HG03175 (cell line): ENCODE results near the gene SLC25A45.

Source experiments
- ATAC-seq: cut with Tn5 transposase; IDR thresholded peaks from one replicate; pipeline ENCODE4 v1.9.1; 2021; ENCODE audit warnings: mild to moderate bottlenecking, moderate library complexity; ENCODE audit not compliant: unreplicated experiment

SLC25A45 gene

GRCh38 chr11:65404638-65405339 lies 22.3 kb upstream of the SLC25A45 start:
- no peak for ATAC-seq

- ATAC-seq: no peak
These were observed 21.8 kb upstream of the SLC25A45 start for GRCh38 chr11:65404210-65404609.

GRCh38 chr11:65403607-65404121 lies 21.2 kb upstream of the SLC25A45 start:
- no peak for ATAC-seq

DNA sequence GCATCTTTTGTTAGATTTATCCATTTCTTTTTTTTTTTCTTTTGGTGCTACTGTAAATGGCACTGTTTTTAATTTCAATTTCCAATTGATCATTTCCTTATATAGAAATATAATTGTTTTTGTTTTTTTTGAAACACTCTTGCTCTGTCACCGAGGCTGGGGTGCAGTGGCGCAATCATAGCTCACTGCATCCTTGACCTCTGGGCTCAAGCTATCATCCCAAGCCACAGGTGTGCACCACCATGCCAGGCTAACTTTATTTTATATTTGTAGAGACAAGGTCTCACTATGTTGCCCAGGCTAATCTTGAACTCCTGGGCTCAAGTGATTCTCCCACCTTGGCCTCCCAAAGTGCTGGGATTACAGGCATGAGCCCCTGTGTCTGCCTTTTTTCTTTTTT lies 20.3 kb upstream of the SLC25A45 start:
- no peak for ATAC-seq

DNA sequence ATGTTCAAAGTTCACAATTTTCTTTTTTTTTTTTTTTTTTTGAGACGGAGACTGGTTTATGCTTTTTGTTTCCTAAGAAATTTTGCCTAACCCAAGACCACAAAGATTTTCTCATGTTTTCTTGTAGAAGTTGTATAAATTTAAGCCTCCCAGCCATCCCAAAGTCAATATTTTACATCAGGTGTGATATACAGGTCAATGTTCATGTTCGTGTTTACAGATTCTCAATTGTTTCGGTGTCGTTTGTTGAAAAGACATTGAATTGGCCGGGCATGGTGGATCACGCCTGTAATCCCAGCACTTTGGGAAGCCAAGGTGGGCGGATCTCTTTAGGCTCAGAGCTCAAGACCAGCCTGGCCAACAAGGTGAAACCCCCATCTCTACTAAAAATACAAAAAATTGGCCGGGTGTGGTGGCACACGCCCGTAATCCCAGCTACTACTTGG lies 19.4 kb upstream of the SLC25A45 start:
- no peak for ATAC-seq

DNA sequence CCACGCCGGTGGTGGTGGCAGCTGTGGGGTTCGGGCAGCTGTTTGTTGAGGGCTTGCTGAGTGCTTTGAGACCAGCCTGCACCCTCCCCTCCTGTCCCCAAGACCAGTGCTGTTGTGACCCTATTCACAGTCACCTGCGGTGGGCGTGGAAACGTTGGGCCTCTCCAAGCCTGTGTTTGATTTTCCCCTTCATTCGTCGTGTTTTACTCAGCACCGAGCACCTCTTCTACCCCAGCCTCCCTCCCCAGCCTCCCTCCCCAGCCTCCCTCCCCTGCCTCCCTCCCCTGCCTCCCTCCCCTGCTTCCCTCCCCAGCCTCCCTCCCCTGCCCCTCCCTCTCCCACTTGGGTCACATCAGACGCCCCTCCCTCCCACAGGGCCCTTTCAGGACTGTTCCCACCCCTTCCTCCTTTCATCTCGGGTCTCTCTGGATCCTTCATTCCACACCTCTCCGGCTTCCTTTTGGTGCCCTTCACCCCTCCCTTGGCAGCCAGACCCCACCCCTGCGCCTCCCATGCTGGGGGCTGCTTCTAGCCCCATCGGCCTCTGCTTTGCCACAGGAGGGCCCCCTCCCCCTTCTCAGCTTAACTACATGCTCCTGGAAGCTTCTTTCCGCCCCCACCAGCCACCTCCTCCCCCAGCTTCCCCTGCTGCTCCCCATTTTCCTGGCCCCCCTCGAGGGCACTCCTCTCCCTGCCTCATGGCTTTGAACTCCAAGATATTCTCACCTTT lies 18.8 kb upstream of the SLC25A45 start:
- ATAC-seq: no peak

- no peak for ATAC-seq
These were observed 18.0 kb upstream of the SLC25A45 start for GRCh38 chr11:65400307-65401072.

DNA sequence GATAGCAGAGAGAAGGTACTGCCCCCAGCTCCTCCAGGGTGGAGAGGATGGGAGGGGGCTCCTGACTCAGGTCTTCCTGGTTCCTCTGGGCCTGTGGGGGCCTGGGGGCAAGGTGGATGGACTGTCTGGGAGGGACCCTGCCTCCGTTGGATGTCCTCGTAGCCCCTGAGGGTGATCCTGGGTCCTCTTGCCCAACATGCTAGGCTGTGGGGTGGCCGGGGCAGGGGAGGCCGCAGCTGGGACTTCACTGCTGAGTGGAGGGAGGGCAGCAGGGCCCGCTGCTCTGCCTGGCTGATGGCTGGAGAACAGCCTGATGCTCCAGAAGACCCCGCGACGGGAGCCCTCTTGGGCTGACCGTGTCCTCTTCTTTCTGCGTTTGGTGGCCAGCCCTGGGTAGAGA lies 17.4 kb upstream of the SLC25A45 start:
- no peak for ATAC-seq

DNA sequence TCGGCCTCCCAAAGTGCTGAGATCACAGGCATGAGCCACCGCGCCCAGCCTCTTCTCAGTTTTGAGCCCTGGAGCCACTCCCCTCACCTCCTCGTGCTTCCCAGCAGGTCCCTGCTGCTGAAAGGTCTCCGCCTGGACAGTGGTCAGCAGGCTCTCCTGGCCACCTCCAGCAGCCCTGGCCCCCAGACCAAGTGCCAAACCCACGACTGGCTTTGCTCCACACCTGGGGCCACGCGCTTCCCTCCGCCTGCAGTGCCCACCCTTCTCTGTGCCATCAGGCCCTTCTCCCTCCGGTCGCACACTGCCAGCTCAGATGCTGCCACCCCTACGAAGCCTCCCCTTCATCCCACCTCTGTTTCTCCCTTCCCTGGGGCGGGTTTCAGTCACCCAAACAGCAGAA lies 16.8 kb upstream of the SLC25A45 start:
- ATAC-seq: no peak

- no peak for ATAC-seq
These were observed 16.0 kb upstream of the SLC25A45 start for GRCh38 chr11:65398362-65398910.

- ATAC-seq: no peak
These were observed 14.6 kb upstream of the SLC25A45 start for GRCh38 chr11:65396769-65397745.

DNA sequence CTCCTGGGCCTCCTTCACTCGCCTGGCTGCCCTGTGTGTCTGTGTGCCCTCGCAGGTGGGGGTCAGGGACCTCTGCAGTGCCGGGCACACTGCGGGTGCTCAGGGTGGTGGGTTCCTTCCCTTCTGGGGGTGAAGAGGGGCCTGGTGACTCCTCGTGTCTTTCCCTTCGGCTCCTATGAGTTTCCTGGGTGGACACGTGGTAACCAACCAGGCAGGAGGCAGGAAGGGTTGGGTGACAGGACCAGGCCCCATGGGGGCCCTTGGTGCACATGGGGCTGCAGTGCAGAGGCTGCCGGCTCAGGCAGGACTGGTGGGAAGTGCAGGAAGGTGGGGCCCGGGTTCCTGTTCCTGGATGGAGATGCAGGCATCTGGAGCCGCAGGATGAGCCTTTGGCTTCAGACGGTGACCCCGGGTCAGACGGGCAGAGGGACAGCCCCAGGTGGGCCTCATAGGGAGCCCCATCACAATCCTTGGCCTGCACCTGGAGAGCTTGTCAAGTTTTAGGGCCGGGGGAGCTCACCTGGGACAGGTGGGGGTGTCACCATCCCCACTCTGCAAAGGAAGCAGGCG lies 13.6 kb upstream of the SLC25A45 start:
- no peak for ATAC-seq

DNA sequence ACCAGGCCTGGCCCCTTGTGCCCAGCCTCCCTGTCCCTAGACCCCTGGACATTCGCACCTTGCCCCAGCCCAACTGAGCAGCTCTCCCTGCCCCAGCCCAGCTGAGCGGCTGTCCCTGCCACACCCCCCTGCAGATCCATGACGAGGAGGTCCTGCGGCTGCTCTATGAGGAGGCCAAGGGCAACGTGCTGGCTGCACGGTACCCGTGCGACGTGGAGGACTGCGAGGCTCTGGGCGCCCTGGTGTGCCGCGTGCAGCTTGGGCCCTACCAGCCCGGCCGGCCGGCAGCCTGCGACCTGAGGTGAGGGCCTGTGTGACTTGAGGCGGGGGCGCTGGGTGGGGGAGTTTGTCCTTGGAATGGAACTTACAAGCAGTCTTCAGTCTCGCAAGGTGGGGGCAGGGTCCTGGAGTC lies 11.7 kb upstream of the SLC25A45 start:
- ATAC-seq: no peak

DNA sequence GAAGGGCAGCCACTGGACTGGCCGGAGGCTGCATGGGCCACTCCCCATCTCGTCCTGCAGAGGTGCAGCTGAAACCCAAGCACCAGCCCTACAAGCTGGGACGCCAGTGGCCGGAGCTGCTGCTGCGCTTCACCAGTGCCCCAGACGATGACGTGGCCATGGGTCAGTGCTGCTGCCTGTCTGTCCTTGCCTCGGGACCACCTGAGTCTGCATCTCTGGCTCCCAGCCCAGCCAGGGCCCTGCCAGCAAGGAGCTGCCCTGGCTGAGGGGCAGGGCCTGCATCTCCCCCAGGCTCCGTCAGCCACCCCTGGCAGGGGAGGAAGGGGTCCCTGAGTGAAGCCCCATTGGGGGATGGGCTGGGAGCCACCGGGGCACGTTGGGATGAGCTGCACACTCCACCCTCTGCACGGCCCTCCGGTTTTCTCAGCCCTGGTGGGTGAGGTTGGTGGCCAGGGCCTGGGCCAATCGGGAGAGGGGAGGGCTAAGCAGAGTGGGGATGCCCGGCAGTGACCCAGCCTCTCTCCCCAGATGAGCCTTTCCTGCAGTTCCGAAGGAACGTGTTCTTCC lies 11.2 kb upstream of the SLC25A45 start:
- ATAC-seq: no peak

GRCh38 chr11:65392899-65393298 lies 10.5 kb upstream of the SLC25A45 start:
- no peak for ATAC-seq

DNA sequence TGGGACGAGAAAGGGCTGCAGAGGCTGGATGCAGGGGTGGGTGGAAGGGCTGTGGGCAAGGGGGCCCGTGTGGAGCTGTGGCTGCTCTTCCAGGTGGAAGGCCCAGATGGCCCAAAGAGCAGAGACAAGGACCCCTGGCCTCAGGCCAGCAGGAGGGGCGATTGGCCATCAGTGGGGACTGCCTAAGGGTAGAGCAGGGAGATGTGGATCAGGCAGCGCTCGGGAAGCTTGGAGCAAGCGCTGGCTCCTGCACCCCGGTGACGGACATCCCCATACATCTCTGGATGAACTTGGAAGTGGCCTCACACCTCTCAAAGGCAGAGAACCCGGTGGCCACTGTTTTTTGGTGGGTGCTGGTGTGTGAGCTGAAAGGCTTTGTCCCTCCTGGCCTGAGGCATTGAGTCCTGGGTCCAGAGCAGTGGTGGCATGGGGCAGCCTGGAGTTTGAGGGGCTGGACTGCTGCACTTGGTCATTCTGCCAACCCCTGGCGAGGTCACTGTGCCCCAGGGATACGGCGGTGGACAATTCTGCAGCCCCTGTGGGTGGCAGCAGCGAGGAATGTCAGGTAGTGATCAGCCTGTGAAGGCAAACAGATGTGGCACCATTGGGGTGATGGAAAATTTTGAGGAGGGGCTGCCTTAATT lies 9.9 kb upstream of the SLC25A45 start:
- ATAC-seq: no peak

GRCh38 chr11:65390996-65391395 lies 8.6 kb upstream of the SLC25A45 start:
- no peak for ATAC-seq

DNA sequence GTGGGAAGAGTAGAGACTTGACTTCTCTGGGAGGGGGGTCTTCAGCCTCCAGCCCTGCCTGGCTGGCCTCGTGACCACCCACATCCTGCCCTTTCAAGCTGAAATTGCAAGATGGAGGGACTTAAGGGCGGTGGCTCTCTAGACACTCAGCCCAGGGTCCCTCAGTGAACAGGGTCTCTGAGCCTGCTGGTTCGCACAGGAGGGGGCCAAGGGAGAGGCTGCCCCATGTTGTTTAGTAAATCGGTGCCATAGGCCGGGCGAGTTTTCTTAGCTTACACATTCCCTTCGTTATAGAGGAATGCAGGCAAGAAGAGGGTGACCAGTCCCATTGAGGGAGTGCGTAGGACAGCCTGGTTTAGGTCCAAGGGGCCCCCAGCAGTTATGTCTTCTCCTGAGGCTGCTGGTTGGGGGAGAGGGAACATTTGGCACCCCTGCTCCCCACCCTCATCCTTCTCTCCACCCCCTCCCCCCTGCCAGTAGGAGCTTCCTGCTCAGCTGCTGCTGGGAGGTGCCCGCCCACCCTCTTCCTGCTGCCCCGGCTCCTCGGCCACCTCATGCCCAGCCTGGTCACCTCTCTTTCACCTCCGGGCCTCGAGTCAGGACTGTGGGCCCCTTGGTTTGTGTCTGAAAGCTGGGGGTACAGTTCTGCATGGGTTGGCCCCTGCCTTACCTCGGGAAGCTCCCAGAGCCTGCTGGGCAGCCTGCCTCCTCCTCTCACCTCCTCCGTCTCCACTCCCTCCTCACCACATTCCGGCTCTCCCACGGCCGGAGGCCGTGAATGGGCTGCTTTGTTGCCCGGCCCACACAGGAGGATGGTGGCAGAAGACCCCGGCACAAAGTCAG lies 7.9 kb upstream of the SLC25A45 start:
- ATAC-seq: no peak
